Measurements from ENCODE around the gene SORBS2.

The SORBS2 gene

DNA sequence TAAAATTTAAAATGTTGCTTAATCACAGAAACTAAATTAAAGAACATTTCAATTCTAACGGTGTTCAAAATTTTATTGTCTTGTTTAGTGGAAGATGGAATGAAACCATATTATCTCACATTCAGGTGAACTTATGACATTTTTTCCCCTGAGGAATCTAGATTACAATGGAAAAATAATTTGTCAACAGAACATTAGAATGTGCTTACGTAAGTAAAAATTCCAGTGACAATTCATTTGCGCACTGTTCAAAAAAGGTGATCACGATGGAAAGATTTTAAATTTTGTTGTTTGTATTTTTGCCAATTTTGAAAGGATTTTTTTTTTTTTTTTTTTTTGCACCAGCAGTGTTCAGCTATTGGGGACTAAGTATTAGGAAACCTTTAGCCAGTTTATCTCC is 23.3 kb upstream of the SORBS2 start:
- DNase-seq (ENCODE audit: low read depth) = no peak

DNA sequence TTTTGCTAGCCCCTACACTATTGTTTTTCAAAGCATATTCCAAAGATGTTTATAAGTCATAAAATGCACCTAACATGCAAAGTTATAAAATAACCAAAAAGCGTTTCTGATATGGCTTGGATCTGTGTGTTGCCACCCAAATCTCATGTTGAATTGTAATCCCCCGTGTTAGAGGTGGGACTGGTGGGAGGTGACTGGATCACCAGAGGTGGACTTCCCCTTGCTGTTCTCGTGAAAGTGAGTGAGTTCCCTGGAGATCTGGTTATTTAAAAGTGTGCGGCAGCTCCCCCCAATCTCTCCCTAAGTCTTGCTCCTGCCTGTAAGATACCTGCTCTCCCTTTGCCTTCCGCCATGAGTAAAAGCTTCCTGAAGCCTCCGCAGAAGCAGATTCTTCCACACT is 22.8 kb upstream of the SORBS2 start:
- DNase-seq (ENCODE audit: low read depth) = no peak

DNA sequence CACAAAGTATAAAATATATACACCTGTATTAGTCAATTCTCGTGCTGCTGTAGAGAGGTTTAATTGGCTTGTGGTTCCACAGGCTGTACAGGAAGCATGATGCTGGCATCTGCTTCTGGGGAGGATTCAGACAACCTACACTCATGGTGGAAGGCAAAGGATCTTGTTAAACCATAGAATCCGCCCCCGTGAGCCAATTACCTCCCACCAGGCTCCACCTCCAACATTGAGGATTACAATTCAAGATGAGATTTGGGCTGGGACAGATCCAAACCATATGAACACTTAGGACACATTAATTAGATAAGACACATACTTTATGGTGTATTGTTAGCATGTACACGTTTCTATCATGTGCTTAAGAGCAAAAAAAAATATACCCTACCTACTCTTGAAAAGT is 22.1 kb upstream of the SORBS2 start:
- DNase-seq (ENCODE audit: low read depth) = no peak

DNA sequence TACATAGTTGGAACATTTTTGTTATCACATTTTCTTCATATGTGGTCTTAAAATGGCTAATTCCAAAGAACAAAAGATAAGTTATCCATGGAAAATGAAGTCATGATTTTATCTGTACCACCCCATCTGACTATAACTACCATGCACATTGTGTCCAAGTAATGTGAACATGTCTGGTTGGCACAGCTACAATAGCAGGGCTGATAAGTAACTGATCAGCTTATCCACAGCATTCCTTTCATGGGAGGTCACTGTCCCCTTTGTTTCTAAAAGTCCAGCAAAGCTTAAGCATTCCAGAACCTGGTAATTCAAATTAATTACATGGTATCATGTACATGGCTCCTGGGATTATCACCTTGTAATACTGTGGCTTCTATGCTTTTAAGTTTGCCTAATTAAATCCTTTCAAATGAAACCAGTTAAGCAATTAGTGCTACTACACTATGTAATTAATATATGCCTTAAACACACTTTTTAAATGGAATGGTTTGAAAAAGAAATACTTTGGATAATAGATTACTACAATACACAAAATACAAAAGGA is 21.1 kb upstream of the SORBS2 start:
- no peak for DNase-seq (ENCODE audit: low read depth)

DNA sequence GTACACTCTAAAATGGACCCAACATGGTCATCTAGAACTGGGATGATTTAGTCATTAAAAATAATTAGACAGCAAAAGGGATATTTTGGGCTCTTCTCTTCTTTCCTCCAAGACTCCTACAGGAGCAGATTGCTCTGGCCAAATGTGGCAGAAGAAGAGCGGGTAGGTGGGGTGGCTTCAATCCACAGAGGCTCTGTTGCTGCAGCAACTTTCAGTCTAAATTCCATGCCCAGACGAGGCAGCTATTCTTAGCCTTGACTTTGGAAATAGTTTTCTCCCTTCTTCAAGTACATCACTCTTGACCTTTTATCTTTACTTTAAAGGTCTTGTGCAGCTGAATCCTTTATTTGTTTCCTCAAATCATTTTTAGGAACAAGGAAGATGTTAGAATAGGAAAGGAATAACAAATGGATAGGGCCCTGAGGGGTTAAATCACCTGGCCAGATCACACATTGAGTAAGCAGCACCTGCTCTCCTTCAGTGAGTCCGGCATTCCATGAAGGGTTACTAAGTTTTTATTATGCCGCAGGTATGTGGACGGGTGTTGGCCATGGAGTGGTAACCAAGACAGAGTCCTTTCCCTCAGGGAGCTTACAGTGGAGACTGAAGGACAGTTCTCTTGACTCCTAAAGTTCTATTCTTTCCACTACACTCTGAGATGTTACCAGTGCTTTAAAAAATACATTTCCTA is 19.3 kb upstream of the SORBS2 start:
- no peak for DNase-seq (ENCODE audit: low read depth)

DNA sequence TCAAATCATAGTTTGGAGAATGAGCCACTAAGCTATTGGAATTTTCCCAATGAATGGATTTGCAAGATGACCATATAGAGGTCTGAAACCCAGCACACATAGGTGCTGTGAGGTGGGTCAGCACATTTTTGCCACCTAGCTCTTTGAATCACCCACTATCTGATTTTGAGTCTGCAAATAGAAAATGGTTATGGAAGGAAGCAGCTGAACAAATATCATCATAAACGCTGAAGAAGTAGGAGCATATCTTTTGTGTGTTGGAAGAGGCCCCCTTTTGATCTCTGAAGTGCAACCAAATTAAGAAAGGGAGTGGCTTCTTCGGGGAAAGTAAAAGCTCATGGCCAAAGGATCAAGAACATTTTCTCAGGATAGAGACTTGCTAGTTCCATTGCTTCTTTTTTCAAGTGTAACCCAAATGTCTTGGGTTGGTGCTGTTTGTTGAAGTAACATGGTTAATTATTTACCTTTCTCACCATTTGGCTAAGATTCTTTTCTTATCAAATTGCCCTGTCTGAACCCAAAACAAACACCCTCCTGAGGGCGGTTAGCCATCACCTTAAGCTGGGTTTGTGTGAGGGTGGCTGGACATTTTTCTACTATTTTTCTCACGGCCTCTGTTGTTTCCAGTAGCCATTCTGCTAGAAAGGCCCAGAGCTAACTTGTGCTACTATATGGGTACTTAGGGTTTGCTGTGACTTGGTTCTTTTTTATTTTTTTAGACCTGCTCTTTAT is 18.4 kb upstream of the SORBS2 start:
- DNase-seq (ENCODE audit: low read depth) = no peak

DNA sequence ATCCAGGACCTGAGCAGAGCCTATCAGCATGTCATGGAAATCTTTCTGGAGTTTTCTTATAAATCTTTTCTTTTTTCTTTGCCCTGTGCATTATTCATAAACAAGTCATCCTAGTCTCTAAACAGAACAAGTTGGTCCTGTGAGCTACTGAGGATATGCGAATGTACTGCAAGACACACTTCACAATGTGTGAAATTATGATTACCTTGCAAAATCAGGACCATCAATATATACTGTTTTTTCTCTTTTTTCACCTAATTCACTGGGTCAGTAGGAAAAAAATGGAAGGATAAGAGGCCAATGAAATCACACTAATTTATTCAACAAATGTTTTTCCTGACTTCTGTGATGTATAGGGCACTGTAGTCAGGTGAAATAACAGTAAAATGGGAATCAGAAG is 14.4 kb upstream of the SORBS2 start:
- DNase-seq (ENCODE audit: low read depth) = no peak

DNA sequence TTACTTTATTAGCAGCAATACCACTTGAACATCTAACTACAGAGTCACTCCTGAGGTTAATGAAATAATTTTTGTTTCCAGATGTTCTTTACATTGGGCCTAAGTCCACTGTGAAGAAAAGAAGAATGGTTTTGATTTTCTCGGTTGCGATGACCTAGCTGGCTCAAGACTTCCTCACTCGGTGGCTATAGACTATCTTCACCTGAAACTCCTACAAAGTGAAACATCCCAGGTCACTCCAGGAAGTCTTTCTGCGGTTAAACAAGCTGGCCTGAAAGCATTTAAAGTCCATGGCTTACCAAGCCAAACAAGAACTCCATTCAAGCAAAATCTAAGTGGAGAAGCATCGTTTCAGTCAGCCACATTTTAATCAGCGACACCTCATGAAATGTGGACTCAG is 13.7 kb upstream of the SORBS2 start:
- DNase-seq (ENCODE audit: low read depth) = no peak

DNA sequence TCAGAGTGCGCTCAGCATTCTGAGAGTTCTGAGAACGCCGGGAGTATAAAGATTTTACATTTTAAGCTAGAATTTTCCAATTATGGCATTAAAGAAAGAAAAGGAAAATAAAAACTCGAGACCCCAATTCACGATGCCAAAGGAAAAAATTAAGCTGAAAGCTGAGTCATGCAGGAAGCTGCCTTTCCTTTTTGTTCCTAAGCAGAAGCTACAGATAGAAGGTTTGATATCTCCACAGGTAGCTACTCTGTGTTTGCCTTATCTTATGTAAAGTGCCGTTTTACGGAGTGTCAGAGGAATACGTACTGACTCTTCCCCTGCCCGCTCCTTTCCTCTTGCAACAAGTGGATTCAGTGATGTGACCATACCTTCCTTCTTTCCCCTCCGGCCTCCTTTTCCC is 10.8 kb upstream of the SORBS2 start:
- DNase-seq (ENCODE audit: low read depth) = no peak

DNA sequence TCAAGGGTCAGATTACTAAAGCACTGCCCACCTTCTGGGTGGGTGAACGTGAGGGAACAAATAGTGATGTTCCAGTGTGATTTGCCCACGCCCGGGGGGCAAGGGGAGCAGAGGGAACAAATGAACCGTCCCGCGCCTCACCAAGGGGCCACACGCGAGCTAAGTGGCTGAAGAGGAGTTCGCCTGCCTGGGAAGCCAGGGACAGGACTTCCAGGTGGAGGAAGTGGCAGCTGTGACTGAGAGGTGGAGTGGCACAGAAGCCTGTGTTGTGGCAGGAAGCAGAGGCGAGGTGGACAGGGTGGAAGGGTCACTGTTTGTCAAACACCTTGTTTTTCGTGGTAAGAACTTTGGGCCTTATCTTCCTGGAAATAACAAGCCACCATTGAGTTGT is 9.0 kb upstream of the SORBS2 start:
- DNase-seq (ENCODE audit: low read depth) = no peak

DNA sequence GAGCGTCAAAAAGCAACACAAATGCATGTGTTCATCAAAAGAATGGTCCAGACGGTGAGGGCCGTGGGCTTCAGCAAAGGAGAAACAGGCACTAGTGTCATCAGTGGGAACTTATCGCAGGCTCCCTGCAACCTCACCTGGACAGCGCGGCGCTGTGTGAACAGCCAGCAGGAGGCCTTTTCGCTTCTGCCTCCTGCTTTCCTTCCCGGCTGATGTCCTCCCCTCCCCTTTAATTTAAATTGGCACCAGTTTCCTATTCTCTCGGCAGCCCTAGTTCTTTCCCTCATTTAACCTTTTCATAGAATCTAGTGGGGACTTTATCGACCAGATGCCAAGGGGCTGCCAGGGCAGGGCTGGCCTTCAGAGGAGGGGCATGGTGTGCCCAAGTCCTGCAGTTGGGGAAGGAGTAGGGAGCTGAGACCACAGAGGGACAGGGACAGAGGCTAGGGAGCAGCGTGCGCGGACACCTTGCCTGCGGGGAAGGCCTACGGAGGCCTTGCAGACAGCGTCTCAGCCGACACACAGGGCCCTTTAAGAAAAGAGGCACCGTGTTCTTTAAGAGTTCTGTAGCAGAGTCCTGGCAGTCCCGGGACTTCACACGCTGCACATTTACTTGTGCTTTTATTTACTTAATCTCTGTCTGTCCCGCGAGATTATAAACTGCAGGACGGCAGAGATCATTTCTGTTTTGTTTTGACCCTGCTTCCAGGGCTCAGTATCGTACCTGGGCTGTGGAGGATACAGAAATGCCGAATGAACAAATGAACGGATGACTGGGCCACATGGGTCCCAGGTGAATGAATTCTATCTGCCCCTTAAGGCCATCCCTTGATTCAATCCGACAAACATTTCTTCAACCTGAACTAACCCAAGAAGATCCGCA is 8.4 kb upstream of the SORBS2 start:
- no peak for DNase-seq (ENCODE audit: low read depth)

DNA sequence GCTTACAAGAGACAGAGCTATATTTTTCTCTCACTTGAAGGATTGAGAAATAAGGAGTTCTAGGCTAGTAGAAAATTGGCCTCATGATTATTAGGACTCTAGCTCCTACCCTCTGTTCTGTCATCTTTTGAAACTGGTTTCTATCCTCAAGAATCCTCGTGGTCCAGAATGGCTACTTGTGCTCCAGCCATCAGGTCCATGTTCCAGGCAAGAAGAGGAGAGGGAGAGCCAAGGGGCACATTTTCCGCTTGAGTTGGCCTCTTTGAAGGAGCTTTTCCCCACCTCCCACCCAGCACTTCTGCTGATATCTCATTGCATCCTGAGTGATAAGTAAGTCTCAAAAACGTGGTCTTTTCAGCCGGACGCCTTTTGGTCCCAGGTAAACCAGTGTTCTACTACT is 7.2 kb upstream of the SORBS2 start:
- DNase-seq (ENCODE audit: low read depth) = no peak

DNA sequence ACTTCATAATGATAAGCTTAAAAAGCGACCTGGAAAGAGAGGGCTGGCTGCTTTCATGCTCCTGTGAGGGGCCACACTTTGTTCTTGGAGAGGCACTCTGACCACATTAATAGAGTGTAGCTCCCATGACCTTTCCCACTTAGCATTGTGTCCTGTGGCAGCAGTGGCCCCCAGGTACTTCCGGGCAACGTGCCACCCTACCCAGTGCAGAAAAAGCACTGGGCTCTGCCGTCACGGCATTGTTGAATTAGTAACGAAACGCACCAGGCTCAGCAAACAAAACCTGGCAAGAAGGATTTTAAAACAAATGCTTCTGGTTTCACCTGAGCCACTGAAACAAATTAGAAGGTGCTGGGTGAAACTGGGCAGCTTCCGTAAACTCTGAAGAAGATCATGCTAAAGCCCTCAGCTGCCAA is 5.4 kb upstream of the SORBS2 start:
- DNase-seq (ENCODE audit: low read depth) = no peak

DNA sequence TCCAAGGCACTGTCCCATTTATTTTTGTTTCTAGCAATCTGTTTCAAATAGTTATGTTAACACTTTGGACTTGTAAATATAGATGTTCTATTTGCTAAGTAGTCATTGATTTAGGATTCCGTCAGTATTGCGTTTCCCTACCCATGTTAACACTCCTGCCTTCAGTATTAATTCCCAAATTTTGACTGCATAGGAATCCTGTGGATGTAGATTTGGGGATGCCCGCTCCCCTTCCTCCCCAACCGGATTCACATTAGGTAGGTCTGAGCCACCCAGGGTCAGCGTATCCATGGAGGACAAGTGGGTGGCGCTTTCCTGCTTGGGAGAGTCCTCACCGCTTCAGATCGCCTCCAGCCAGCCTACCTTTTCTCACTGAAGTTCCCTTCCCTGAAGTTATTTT is 1.1 kb upstream of the SORBS2 start:
- no peak for DNase-seq (ENCODE audit: low read depth)

DNA sequence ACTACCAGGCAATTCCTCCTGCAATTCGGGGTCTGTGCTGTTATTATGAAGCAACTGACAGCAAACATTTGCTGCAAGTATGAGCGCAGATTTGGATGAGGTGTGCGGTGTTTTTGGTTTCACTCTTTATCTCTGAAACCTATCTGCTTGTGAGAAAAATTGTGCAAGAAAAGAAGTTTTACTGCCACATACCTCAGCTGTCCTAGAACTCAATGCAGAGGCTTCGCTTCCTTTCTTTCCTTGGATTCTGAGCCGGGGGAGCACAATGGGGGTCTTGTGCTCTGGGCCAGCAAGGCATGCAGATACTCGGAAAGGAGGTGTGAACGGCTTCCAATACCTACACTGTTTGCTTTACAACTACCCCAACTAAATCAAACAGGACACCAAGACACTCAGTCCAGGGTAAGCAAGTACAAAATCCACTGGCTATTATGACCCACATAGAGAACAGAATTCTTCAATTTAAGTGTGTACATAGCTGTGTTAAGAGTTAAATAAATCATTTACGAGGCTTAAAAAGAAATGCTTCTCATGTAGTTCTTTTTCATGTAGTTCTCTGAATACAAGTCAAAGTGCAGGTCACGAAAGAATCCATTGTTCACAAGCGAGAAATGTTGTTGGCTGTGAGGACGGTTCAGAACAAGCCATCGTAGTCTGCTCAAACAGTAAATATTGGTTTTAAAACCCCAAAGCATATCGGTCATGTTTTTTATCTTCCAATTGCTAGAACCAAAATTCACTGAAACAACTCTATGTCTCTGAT is 1.1 kb downstream of the SORBS2 start:
- DNase-seq (ENCODE audit: low read depth) = no peak

DNA sequence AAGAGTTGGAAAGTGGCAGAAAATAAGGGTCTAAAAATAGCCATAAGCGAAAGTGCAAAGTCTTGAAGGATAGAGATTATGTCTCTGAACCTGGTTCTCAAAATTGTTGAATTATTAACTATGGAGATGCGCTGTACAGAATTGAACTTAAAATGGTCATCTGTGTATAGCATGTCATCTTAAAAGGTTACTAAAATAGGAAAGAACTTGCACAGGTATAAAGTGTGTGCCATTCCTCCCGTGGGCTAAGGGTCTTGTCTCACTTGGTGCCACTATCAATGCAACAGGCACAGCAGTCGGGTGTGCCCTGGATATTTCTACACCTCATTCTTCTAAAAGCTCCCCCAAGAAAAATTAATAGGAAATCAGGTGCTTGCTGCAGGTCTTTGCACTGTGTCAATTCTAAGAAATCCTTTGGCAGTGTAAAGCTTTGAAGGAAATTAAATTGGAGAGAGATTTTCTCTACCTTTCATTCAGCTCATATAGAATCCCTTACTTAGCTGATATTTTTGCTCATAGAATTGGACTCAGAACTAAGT is 2.4 kb downstream of the SORBS2 start:
- DNase-seq (ENCODE audit: low read depth) = no peak

DNA sequence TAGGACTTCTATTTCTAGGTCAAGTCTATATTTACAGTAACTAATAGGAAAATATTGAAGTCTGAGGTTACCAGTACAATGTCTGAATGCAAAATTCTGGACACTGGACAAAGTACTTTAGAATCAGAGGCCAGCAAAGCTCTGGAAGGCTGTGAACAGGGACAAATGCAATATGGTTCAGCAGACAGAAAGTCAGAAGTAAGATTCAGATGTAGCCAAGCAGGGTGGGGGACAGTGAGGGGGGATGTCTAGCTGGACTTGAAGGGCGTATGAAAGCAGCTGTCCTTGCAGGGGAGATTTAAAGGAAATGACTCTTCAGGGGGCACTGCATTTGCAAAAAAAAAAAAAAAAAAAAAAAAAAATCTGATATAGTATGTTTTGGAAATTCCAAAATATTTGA is 2.9 kb downstream of the SORBS2 start:
- no peak for DNase-seq (ENCODE audit: low read depth)

DNA sequence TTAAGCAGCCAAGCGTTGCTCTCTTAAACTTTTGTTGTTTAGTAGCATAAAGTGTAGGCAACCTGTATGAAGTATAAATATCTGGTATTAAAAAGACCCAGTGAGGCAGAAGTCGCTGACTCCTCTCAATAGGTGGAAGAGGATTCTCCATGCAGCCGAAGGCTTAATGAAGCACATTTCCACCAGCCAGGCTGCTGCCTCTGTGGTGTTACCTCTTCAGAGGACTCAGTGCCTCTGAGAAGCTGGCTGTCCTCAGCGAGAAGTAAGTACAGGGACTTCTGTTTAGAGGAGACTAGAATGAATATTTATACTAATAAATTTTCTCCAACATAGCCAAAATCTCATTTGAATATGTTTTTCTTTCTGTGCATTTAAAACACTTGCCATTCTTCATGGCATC is 6.0 kb downstream of the SORBS2 start:
- no peak for DNase-seq (ENCODE audit: low read depth)

DNA sequence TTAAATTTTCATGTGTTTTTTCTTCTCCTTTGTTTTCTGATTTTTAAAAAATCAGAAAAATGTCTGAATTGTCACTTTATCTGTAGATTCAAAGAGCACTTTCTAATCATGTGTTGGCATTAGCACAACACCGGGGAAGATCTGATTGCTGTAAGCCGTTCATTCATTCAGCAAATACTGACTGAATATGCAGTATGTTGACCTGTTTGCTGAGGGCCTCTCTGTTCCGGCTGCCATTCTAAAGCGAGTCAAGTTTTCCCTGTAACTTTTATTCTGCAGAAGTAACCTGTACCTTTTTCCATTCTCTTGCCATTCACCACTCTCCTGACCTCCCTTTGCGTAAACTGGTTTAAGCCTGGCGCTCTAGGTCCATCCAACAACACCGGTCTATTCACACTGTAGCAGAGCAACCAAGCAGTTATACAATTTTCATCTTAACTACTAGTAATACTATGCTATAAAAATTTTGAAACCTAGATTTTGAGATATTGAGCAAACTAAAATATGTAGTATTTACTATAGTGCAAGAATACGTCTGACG is 6.7 kb downstream of the SORBS2 start:
- no peak for DNase-seq (ENCODE audit: low read depth)

DNA sequence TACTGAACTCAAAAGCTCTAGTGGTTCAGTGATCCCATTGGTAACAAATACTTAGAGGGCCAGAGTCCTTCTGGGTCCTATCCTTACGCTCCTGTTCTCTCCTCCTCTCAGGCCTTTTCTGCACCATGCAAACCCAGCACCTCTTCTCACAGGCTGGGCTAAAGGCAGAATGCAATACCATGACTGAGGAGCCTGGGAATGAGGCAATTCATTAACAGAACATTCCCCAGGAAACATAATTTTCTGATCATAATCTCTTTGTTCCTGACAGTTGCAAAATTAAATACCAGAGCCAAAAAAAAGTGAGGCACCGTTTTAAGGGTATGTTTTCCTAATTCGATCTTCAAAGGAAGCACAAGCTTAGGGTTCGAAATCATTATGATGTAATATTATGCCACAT is 9.0 kb downstream of the SORBS2 start:
- DNase-seq (ENCODE audit: low read depth) = no peak

DNA sequence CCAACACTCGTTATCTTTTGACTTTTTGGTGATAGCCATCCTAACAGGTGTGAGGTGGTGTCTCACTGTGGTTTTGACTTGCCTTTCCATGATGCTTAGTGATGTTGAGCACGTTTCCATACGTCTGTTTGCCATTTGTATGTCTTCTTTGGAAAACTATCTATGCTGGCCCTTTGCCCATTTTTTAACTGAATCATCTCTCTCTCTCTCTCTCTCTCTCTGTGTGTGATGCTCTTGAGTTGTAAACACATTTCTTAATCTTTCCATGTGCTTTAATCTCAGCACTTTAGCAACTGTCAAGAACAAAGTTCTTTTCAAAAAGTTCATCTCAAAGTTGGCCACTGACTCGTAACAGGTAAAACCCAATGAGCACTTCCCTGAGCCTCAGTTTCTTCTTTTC is 10.5 kb downstream of the SORBS2 start:
- DNase-seq (ENCODE audit: low read depth) = no peak
